HepG2 (cell line): Measurements from ENCODE around the gene TOM1L2.

Experiments used
- CBX1 ChIP-seq: IDR thresholded peaks from one replicate; pipeline ENCODE4 v1.6.1; 2016; ENCODE audit warnings: antibody characterized with exemption, low read depth
- FOXP1 ChIP-seq, 2 experiments: fragments of 450-650 bp in 1 of 2; IDR thresholded peaks; 2 replicates each; pipeline ENCODE4 v1.6.1; 2017 to 2018; ENCODE audit warnings: antibody characterized with exemption in 1 of 2
- KLF12 ChIP-seq: sonication (generic); formaldehyde crosslinking; IDR thresholded peaks from 2 replicates; pipeline ENCODE4 v1.4.0; 2020; ENCODE audit warnings: missing genetic modification reagents, borderline replicate concordance
- MAFK ChIP-seq, 2 experiments: IDR thresholded peaks in 1 of 2; conservative IDR thresholded peaks in 1 of 2; 2 replicates each; pipeline ENCODE4 v1.6.1; 2011; ENCODE audit warnings: improper control_type of control experiment in 2 of 2, low read length in 2 of 2
- MIER2 ChIP-seq: IDR thresholded peaks from 2 replicates; pipeline ENCODE4 v1.6.1; 2016; ENCODE audit warnings: missing biosample characterization, missing genetic modification reagents
- TCF7 ChIP-seq: sonication (generic); IDR thresholded peaks from 2 replicates; pipeline ENCODE4 v1.6.1; 2016; ENCODE audit warnings: antibody characterized with exemption, low read depth
- ZNF335 ChIP-seq: sonication (generic); formaldehyde crosslinking; IDR thresholded peaks from 2 replicates; pipeline ENCODE4 v1.4.0; 2020; ENCODE audit warnings: missing genetic modification reagents
- ZNF772 ChIP-seq: sonication (generic); formaldehyde crosslinking; IDR thresholded peaks from 2 replicates; pipeline ENCODE4 v1.5.0; 2020; ENCODE audit warnings: mild to moderate bottlenecking, missing genetic modification reagents
- TF ChIP-seq, protein P1 (sequence below): sonication (generic); formaldehyde crosslinking; IDR thresholded peaks from 2 replicates; pipeline ENCODE4 v1.5.0; 2020; ENCODE audit warnings: mild to moderate bottlenecking, missing genetic modification reagents, moderate library complexity
- TF ChIP-seq, protein P2 (sequence below): sonication (generic); formaldehyde crosslinking; IDR thresholded peaks from 2 replicates; pipeline ENCODE4 v1.5.0; 2020; ENCODE audit warnings: missing genetic modification reagents

DNA sequence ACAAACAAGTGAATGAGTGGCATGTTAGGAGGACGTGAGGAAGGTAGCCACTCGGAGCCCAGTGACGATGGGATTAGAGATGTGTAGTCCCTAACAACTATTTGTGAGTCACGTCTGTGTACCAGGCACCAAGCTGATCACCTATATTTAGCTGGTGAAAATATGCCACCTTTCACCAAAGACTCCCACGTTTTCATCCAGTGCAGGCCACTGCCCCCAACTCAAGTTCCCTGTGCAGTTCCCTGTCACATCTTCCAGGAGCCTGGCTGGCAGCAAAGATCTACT lies 67.2 kb downstream of the TOM1L2 start:
- TF ChIP-seq, protein P1, sequence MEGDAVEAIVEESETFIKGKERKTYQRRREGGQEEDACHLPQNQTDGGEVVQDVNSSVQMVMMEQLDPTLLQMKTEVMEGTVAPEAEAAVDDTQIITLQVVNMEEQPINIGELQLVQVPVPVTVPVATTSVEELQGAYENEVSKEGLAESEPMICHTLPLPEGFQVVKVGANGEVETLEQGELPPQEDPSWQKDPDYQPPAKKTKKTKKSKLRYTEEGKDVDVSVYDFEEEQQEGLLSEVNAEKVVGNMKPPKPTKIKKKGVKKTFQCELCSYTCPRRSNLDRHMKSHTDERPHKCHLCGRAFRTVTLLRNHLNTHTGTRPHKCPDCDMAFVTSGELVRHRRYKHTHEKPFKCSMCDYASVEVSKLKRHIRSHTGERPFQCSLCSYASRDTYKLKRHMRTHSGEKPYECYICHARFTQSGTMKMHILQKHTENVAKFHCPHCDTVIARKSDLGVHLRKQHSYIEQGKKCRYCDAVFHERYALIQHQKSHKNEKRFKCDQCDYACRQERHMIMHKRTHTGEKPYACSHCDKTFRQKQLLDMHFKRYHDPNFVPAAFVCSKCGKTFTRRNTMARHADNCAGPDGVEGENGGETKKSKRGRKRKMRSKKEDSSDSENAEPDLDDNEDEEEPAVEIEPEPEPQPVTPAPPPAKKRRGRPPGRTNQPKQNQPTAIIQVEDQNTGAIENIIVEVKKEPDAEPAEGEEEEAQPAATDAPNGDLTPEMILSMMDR (CRISPR knock-in tag), result no peak
- TF ChIP-seq ZNF335 (CRISPR knock-in tag) (no peak), MIER2 (CRISPR knock-in tag) (no peak), FOXP1 (IDR thresholded peaks at IDR 0.05) (no peak), FOXP1 (CRISPR knock-in tag; IDR thresholded peaks at IDR 0.05) (no peak), ZNF772 (CRISPR knock-in tag) (no peak), MAFK (conservative IDR thresholded peaks at IDR 0.05 in 1 of 2, IDR thresholded peaks at IDR 0.05 in 1 of 2; ENCODE audit: low read length in 2 of 2) (no peak), CBX1 (no peak), TCF7 (no peak), KLF12 (CRISPR knock-in tag) (no peak)
- TF ChIP-seq, protein P2, sequence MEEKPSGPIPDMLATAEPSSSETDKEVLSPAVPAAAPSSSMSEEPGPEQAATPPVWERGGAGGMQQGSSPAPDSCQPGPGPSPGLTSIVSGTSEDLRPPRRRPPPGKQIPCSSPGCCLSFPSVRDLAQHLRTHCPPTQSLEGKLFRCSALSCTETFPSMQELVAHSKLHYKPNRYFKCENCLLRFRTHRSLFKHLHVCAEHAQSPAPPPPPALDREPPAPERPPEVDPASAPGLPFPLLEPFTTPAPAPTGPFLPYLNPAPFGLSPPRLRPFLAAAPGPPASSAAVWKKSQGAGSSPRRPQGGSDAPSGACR, result no peak
